ENCODE results near the gene MYRF.

MYRF gene

DNA sequence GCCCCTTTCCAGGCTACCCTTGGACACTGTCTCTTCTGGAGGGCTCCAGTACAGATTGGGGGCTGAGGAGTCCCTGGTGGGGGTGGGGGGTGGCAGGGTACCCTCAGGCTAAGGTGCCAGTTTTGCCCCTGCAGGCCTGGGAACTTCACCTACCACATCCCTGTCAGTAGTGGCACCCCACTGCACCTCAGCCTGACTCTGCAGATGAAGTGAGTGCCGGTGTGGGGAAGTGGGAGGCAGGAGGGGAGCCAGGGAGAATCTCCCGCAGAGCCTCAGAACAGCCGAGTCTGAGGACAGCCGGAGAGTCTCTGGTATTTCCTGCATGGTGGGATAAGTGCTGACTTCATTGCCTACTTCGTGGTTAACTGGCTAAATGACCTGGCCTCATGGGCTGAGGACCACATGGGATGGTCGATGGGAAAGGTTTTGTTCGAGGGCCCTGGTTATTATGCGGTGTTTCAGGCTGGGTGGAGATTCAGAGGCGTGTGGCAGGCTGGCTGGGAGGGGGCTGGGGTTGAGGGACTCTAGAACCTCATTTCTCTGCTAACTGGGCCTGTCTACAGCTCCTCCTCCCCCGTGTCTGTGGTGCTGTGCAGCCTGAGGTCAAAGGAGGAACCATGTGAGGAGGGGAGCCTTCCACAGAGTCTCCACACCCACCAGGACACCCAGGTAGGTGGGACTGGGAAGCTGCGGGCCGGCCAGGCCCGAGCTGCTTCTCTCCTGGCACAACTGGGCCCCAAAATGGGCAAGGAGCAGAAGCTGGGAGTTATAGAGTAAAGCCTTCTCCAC, 31.5 kb downstream of the MYRF start:
- Histone ChIP-seq H3K4me3 (ENCODE audit: low read length) (no peak overlapping the region), H3K36me3 (ENCODE audit: control insufficient read depth, low read length) (peaks cover 31% of the 10 kb centered on the region), H3K27me3 (ENCODE audit: control insufficient read depth, low read length) (peaks cover 3% of the 10 kb centered on the region; the same call in 1 of the 2 replicates), H3K4me2 (ENCODE audit: low read length) (no peak overlapping the region), H4K20me1 (ENCODE audit: control insufficient read depth, insufficient read depth, low read depth, low read length) (0 out of 2 replicates have a peak, but pooled peaks cover 5% of the 10 kb centered on the region), H3F3A (ENCODE audit: control insufficient read depth, insufficient read depth) (no peaks in the 10 kb centered on the region), H3K79me2 (ENCODE audit: control insufficient read depth, low read length) (no peaks in the 10 kb centered on the region), H3K27ac (ENCODE audit: low read depth, low read length) (no peak overlapping the region), H3K4me1 (ENCODE audit: control insufficient read depth, low read length) (peaks cover 6% of the 10 kb centered on the region; the same call in 1 of the 2 replicates), H3K9me2 (replicated peaks; ENCODE audit: control insufficient read depth, low read length) (no peaks in the 10 kb centered on the region), H3K9me3 (ENCODE audit: control insufficient read depth, insufficient read depth, low read length) (no peaks in the 10 kb centered on the region)
- TF ChIP-seq EZH2phosphoT487 (IDR thresholded peaks at IDR 0.05; ENCODE audit: borderline replicate concordance, low read length), result no peak
- TF ChIP-seq, protein P1, sequence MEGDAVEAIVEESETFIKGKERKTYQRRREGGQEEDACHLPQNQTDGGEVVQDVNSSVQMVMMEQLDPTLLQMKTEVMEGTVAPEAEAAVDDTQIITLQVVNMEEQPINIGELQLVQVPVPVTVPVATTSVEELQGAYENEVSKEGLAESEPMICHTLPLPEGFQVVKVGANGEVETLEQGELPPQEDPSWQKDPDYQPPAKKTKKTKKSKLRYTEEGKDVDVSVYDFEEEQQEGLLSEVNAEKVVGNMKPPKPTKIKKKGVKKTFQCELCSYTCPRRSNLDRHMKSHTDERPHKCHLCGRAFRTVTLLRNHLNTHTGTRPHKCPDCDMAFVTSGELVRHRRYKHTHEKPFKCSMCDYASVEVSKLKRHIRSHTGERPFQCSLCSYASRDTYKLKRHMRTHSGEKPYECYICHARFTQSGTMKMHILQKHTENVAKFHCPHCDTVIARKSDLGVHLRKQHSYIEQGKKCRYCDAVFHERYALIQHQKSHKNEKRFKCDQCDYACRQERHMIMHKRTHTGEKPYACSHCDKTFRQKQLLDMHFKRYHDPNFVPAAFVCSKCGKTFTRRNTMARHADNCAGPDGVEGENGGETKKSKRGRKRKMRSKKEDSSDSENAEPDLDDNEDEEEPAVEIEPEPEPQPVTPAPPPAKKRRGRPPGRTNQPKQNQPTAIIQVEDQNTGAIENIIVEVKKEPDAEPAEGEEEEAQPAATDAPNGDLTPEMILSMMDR (IDR thresholded peaks at IDR 0.05; ENCODE audit: low read depth, low read length, poor library complexity, severe bottlenecking), result no peak

DNA sequence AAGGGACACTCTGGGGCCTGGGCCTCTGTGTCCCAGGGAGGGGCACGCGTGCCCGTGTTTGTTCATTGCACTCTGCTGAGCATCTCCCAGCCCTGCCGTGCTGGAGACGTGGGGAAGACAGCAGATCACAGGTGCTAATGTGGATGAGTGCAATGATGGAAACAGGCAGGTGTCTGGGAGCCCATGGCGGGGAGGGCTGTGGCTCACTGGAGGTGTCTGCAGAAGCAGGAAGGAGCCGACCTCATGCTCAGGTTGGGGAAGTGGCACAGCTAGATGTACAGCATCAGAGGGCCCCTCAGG, 32.0 kb downstream of the MYRF start:
- Histone ChIP-seq H3K4me2 (ENCODE audit: low read length) (no peak overlapping the region), H4K20me1 (ENCODE audit: control insufficient read depth, insufficient read depth, low read depth, low read length) (0 out of 2 replicates have a peak, but pooled peaks cover 5% of the 10 kb centered on the region), H3K4me1 (ENCODE audit: control insufficient read depth, low read length) (peaks cover 6% of the 10 kb centered on the region; the same call in 1 of the 2 replicates), H3K27ac (ENCODE audit: low read depth, low read length) (no peak overlapping the region), H3K36me3 (ENCODE audit: control insufficient read depth, low read length) (peaks cover 37% of the 10 kb centered on the region), H3F3A (ENCODE audit: control insufficient read depth, insufficient read depth) (no peaks in the 10 kb centered on the region), H3K9me3 (ENCODE audit: control insufficient read depth, insufficient read depth, low read length) (no peaks in the 10 kb centered on the region), H3K79me2 (ENCODE audit: control insufficient read depth, low read length) (peaks cover 3% of the 10 kb centered on the region; the same call in 1 of the 2 replicates), H3K9me2 (replicated peaks; ENCODE audit: control insufficient read depth, low read length) (no peaks in the 10 kb centered on the region), H3K4me3 (ENCODE audit: low read length) (no peak overlapping the region), H3K27me3 (ENCODE audit: control insufficient read depth, low read length) (peaks cover 3% of the 10 kb centered on the region; the same call in 1 of the 2 replicates)
- TF ChIP-seq EZH2phosphoT487 (IDR thresholded peaks at IDR 0.05; ENCODE audit: borderline replicate concordance, low read length), result no peak
- TF ChIP-seq, protein P1 (IDR thresholded peaks at IDR 0.05; ENCODE audit: low read depth, low read length, poor library complexity, severe bottlenecking), result no peak

DNA sequence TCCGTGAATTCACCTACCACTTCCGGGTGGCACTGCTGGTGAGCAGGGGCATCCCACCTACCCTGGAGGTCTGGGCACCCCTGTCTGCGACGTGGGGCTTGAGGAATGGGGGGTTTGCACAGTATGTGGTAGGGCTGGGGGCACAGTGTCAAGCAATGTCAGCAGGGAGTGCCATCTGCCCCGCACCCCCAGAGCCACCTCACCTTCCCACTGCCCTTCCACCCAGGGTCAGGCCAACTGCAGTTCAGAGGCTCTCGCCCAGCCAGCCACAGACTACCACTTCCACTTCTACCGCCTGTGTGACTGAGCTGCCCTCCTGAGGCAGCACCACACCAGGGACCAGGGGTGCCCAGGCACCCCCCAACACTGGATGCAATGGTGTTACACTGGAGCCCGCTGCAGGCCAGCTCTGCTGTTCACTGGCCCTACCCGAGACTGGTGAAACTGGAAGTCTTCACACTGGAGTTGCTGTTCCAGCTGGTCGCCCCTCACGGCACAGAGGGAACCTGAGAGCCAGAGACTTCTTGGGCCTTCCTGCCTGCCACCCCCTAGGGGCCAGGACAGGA, 33.5 kb downstream of the MYRF start:
- TF ChIP-seq, protein P1 (IDR thresholded peaks at IDR 0.05; ENCODE audit: low read depth, low read length, poor library complexity, severe bottlenecking), result no peak
- TF ChIP-seq EZH2phosphoT487 (IDR thresholded peaks at IDR 0.05; ENCODE audit: borderline replicate concordance, low read length), result no peak
- peaks cover 51% of the 10 kb centered on the region for H3K36me3 ChIP-seq (ENCODE audit: control insufficient read depth, low read length)
- no peak overlapping the region for H3K27ac ChIP-seq (ENCODE audit: low read depth, low read length)
- no peak overlapping the region for H3K4me3 ChIP-seq (ENCODE audit: low read length)
- H3K9me2 ChIP-seq (replicated peaks; ENCODE audit: control insufficient read depth, low read length), result no peaks in the 10 kb centered on the region
- no peaks in the 10 kb centered on the region for H3K9me3 ChIP-seq (ENCODE audit: control insufficient read depth, insufficient read depth, low read length)
- peaks cover 18% of the 10 kb centered on the region for H3K79me2 ChIP-seq (ENCODE audit: control insufficient read depth, low read length)
- H4K20me1 ChIP-seq (ENCODE audit: control insufficient read depth, insufficient read depth, low read depth, low read length), result 0 out of 2 replicates have a peak, but pooled peaks cover 5% of the 10 kb centered on the region
- H3K4me1 ChIP-seq (ENCODE audit: control insufficient read depth, low read length), result peaks cover 6% of the 10 kb centered on the region; the same call in 1 of the 2 replicates
- H3K4me2 ChIP-seq (ENCODE audit: low read length), result no peak overlapping the region
- no peaks in the 10 kb centered on the region for H3F3A ChIP-seq (ENCODE audit: control insufficient read depth, insufficient read depth)
- H3K27me3 ChIP-seq (ENCODE audit: control insufficient read depth, low read length), result no peaks in the 10 kb centered on the region
